MCF 10A (cell line): ENCODE data around the gene VPS11. TPM values are rescaled to one million over a fixed set of nuclear protein-coding genes. Genes with fewer than 3 reads are reported as not detected.

Experiments
- BruUV-seq: library from RNA; stranded (reverse); fragments of 400-500 nt; replicated peaks from 2 replicates; lab custom pipeline; 2021; lab: Mats Ljungman, UMichigan
- CTCF ChIA-PET: fragments of 300-600 bp; sonication (Branson Sonifier 250); formaldehyde crosslinking; extraction: SDS; loops from one replicate; lab custom pipeline; 2021; ENCODE audit warnings: antibody characterized with exemption, inconsistent platforms; lab: Yijun Ruan, JAX
- POLR2A ChIA-PET: fragments of 300-600, 350-650 bp; sonication (Branson Sonifier 250); formaldehyde crosslinking; extraction: SDS; loops from one replicate; lab custom pipeline; 2020; ENCODE audit warnings: antibody characterized with exemption, inconsistent platforms; lab: Yijun Ruan, JAX
- DNase-seq: peaks from one replicate; pipeline ENCODE4 v3.0.0-alpha.2; 2018; ENCODE audit not compliant: unreplicated experiment
- H3K27ac Mint-ChIP-seq: one replicate; pipeline ENCODE4 v1.8.0; 2022; ENCODE audit warnings: mild to moderate bottlenecking, low read depth, mixed read lengths; ENCODE audit not compliant: unreplicated experiment
- H3K27me3 Mint-ChIP-seq: one replicate; pipeline ENCODE4 v1.8.0; 2022; ENCODE audit warnings: mixed read lengths; ENCODE audit not compliant: insufficient read depth, unreplicated experiment
- H3K36me3 Mint-ChIP-seq: one replicate; pipeline ENCODE4 v1.8.0; 2022; ENCODE audit warnings: mild to moderate bottlenecking, moderate library complexity, mixed read lengths; ENCODE audit not compliant: insufficient read depth, unreplicated experiment
- H3K4me1 Mint-ChIP-seq: one replicate; pipeline ENCODE4 v1.8.0; 2022; ENCODE audit warnings: mixed read lengths; ENCODE audit not compliant: insufficient read depth, unreplicated experiment
- H3K4me3 Mint-ChIP-seq: one replicate; pipeline ENCODE4 v1.8.0; 2022; ENCODE audit warnings: mild to moderate bottlenecking, moderate library complexity, mixed read lengths; ENCODE audit not compliant: unreplicated experiment
- H3K9me3 Mint-ChIP-seq: one replicate; pipeline ENCODE4 v1.8.0; 2022; ENCODE audit warnings: mixed read lengths; ENCODE audit not compliant: unreplicated experiment
- CTCF ChIP-seq: fragments of 200-600 bp; IDR thresholded peaks from one replicate; pipeline ENCODE4 v1.8.0; 2022; ENCODE audit warnings: antibody characterized with exemption, mild to moderate bottlenecking; ENCODE audit not compliant: unreplicated experiment
- intact Hi-C: fragments of 100-400 bp; cut with micrococcal nuclease; formaldehyde crosslinking; loops from 2 replicates; pipeline ENCODE4 v1.14.1; 2022
- total RNA-seq: library from RNA; stranded (reverse); gene quantifications from 2 replicates; pipeline ENCODE4 v1.2.3, GENCODE V29; 2022

The VPS11 gene
- total RNA-seq, 1 experiment from 2014 or later = 16.2 TPM

DNA sequence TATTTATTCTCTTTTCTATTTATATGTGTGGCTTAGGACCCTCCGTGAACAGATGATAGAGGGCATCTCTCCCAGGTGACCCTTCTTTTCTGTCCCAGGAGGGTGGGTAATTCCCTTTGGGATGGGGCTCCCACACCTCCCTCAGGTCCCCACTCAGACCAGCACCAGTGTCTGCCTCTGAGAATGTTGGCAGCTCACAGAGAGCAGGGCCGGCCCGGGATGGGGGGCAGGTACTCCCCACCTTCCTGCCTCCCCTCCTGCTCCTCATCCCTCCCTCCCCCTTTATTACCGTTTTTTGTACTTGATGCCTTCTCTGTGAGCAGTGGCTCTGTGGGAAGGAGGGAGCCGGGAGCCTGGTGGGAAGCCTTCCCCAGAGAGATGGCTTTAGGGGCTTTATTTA is 49.0 kb downstream of the VPS11 start:
- intact Hi-C loops = no loop called here
- DNase-seq = no peak
- no peaks in the 10 kb centered on the region for H3K9me3 Mint-ChIP-seq
- TF ChIP-seq CTCF = no peak
- no peak overlapping the region for H3K4me3 Mint-ChIP-seq
- peaks cover 42% of the 10 kb centered on the region for H3K36me3 Mint-ChIP-seq
- ChIA-PET POLR2A (interaction anchor here (0.7 kb wide), 1 partner anchor 15 kb away, joined by 3 read pairs; the partner anchor contains the start of gene DPAGT1), CTCF (no interaction called here)
- H3K27ac Mint-ChIP-seq = no peak overlapping the region
- H3K27me3 Mint-ChIP-seq = no peaks in the 10 kb centered on the region
- no TSS peak for BruUV-seq
- H3K4me1 Mint-ChIP-seq = peaks cover 15% of the 10 kb centered on the region

GRCh38 chr11:119117004-119117706 is 49.5 kb downstream of the VPS11 start:
- H3K36me3 Mint-ChIP-seq = peaks cover 36% of the 10 kb centered on the region
- H3K4me1 Mint-ChIP-seq = peaks cover 20% of the 10 kb centered on the region
- BruUV-seq = no TSS peak
- CTCF ChIA-PET = interaction anchor here (0.6 kb wide), 1 partner anchor 26 kb away, joined by 3 read pairs; no protein-coding TSS in a partner anchor
- intact Hi-C loops = no loop called here
- DNase-seq = no peak
- H3K27me3 Mint-ChIP-seq = no peaks in the 10 kb centered on the region
- H3K27ac Mint-ChIP-seq = no peak overlapping the region
- H3K9me3 Mint-ChIP-seq = no peaks in the 10 kb centered on the region
- H3K4me3 Mint-ChIP-seq = no peak overlapping the region
- TF ChIP-seq CTCF = no peak
- POLR2A ChIA-PET = no interaction called here

- no peaks in the 10 kb centered on the region for H3K27me3 Mint-ChIP-seq
- BruUV-seq = no TSS peak
- ChIA-PET CTCF (interaction anchor here (0.6 to 1.3 kb wide), 5 partner anchors 8 to 78 kb away, joined by 3 to 5 read pairs (median 3); no protein-coding TSS in a partner anchor), POLR2A (interaction anchor here (0.6 to 6.7 kb wide), 5 partner anchors 13 to 121 kb away, joined by 3 to 149 read pairs (median 3); partner anchors contain the start of genes C2CD2L and DPAGT1)
- H3K27ac Mint-ChIP-seq = no peak overlapping the region
- H3K4me3 Mint-ChIP-seq = no peak overlapping the region
- peaks cover 37% of the 10 kb centered on the region for H3K36me3 Mint-ChIP-seq
- no peak for DNase-seq
- H3K9me3 Mint-ChIP-seq = no peaks in the 10 kb centered on the region
- TF ChIP-seq CTCF = no peak
- intact Hi-C loops = no loop called here
- H3K4me1 Mint-ChIP-seq = peaks cover 25% of the 10 kb centered on the region
Observed at GRCh38 chr11:119118227-119118626, 50.6 kb downstream of the VPS11 start.

DNA sequence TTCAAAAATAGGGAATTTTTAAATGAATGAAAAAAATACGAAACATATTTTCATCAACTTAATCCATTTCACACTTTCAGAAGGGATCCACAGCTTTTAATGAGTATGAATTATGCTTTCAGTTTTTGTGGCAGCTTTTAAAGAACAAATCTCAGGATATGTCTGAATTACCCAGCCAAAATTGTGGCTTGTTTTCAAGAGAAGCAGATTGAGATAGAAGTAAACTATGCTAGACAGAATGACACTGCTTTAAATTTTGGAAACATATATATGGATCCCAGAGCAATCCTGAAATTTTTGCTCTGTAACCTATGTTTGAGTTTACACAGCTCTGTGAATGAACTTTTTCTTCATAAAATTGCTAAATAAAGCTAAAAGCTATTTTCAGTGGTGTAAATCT is 51.3 kb downstream of the VPS11 start:
- peaks cover 36% of the 10 kb centered on the region for H3K36me3 Mint-ChIP-seq
- H3K9me3 Mint-ChIP-seq = no peaks in the 10 kb centered on the region
- no peak for DNase-seq
- BruUV-seq = no TSS peak
- H3K27ac Mint-ChIP-seq = no peak overlapping the region
- no peak overlapping the region for H3K4me3 Mint-ChIP-seq
- peaks cover 25% of the 10 kb centered on the region for H3K4me1 Mint-ChIP-seq
- ChIA-PET CTCF (interaction anchor here (0.6 to 1.3 kb wide), 5 partner anchors 9 to 78 kb away, joined by 3 to 5 read pairs (median 3); partner anchors contain the start of gene DPAGT1), POLR2A (interaction anchor here (0.6 to 6.7 kb wide), 5 partner anchors 13 to 121 kb away, joined by 3 to 149 read pairs (median 3); partner anchors contain the start of genes C2CD2L and DPAGT1)
- no peaks in the 10 kb centered on the region for H3K27me3 Mint-ChIP-seq
- no peak for TF ChIP-seq CTCF
- intact Hi-C loops = no loop called here
